HepG2 (cell line): Measurements from ENCODE around the gene KIAA0930. TPM values are rescaled to one million over a fixed set of nuclear protein-coding genes. Genes with fewer than 3 reads are reported as not detected.

Experiments used
- ATAC-seq: fragments of 200-7000 bp; cut with Tn5 transposase; 3 replicates; pipeline ENCODE4 v1.9.1; 2020; ENCODE audit warnings: mild to moderate bottlenecking, moderate library complexity
- BruUV-seq: library from RNA; stranded (reverse); fragments of 400-500 nt; replicated peaks from 2 replicates; lab custom pipeline; 2021; lab: Mats Ljungman, UMichigan
- CTCF ChIA-PET: fragments of 300-600 bp; formaldehyde crosslinking; extraction: SDS; loops from one replicate; lab custom pipeline; 2021; ENCODE audit warnings: low total read pairs, inconsistent platforms, low intra/inter-chr PET ratio; lab: Yijun Ruan, JAX
- POLR2A ChIA-PET: fragments of 350-600 bp; sonication (Branson Sonifier 250); formaldehyde crosslinking; loops from one replicate; lab custom pipeline; 2020; ENCODE audit warnings: antibody characterized with exemption, inconsistent platforms; lab: Yijun Ruan, JAX
- DNase-seq: peaks from one replicate; pipeline ENCODE4 v3.0.0-alpha.2; 2015; ENCODE audit warnings: low spot score
- FAIRE-seq: peaks from 3 replicates; lab custom pipeline; 2011; peaks lifted over from hg19 to GRCh38; lab: Jason Lieb, UNC
- H2AFZ ChIP-seq: one replicate; pipeline ENCODE4 v1.6.1; 2011; ENCODE audit warnings: low read length, inconsistent platforms
- H3K27ac ChIP-seq: fragments of 300-600 bp; 3 replicates; pipeline ENCODE4 v1.8.0; 2011; ENCODE audit warnings: mixed run types, mild to moderate bottlenecking, mixed read lengths, low read length, inconsistent platforms; ENCODE audit not compliant: insufficient read depth; ENCODE audit errors: extremely low read length
- H3K27me3 ChIP-seq, 2 experiments: fragments of 200-600 bp in 1 of 2; 2 replicates in 1 of 2; 3 replicates in 1 of 2; pipeline versions ENCODE4 v1.6.0 to v1.8.0; 2011; ENCODE audit warnings: low read length in 2 of 2, mild to moderate bottlenecking in 2 of 2, moderate library complexity in 2 of 2, inconsistent platforms in 1 of 2; ENCODE audit not compliant: insufficient read depth in 2 of 2, control insufficient read depth in 1 of 2
- H3K36me3 ChIP-seq, 2 experiments: fragments of 200-600 bp in 1 of 2; replicated peaks in 1 of 2; 2 replicates in 1 of 2; 3 replicates in 1 of 2; pipeline versions ENCODE4 v1.5.1 to v1.8.0; 2011; ENCODE audit warnings: low read length in 2 of 2, inconsistent platforms in 1 of 2; ENCODE audit not compliant: insufficient read depth in 2 of 2, control insufficient read depth in 1 of 2
- H3K4me1 ChIP-seq: 2 replicates; pipeline ENCODE4 v1.5.1; 2012; ENCODE audit warnings: low read length, inconsistent platforms; ENCODE audit not compliant: insufficient read depth
- H3K4me2 ChIP-seq: 2 replicates; pipeline ENCODE4 v1.6.0; 2011; ENCODE audit warnings: low read depth, low read length, inconsistent platforms
- H3K4me3 ChIP-seq, 3 experiments: fragments of 200-600 bp in 1 of 3; sonication (generic), shearing (Covaris generic) in 1 of 3; replicated peaks in 1 of 3; 2 replicates each; pipeline ENCODE4 v1.5.1; 2011 to 2016; ENCODE audit warnings: low read length in 3 of 3, inconsistent platforms in 2 of 3, low read depth in 2 of 3, mild to moderate bottlenecking in 2 of 3, control low read depth in 1 of 3, mixed read lengths in 1 of 3; ENCODE audit not compliant: insufficient read depth in 1 of 3
- H3K79me2 ChIP-seq: one replicate; pipeline ENCODE4 v1.6.1; 2011; ENCODE audit warnings: low read length, inconsistent platforms; ENCODE audit not compliant: insufficient read depth
- H3K9ac ChIP-seq: 2 replicates; pipeline ENCODE4 v1.6.0; 2011; ENCODE audit warnings: mild to moderate bottlenecking, low read depth, low read length, inconsistent platforms; ENCODE audit not compliant: insufficient read depth
- H3K9me3 ChIP-seq: 2 replicates; pipeline ENCODE4 v1.5.1; 2012; ENCODE audit warnings: mild to moderate bottlenecking, low read length
- H4K20me1 ChIP-seq: 2 replicates; pipeline ENCODE4 v1.6.0; 2011; ENCODE audit warnings: inconsistent platforms, mild to moderate bottlenecking, low read length, moderate library complexity; ENCODE audit not compliant: insufficient read depth
- FOSL2 ChIP-seq: sonication (generic); formaldehyde crosslinking; IDR thresholded peaks from 2 replicates; pipeline ENCODE4 v1.4.0; 2020; ENCODE audit warnings: missing genetic modification reagents
- FOXA1 ChIP-seq, 2 experiments: fragments of 450-650 bp in 1 of 2; sonication (generic) in 1 of 2; formaldehyde crosslinking in 1 of 2; IDR thresholded peaks; 2 replicates each; pipeline versions ENCODE4 v1.4.0 to v1.6.1; 2016 to 2020; ENCODE audit warnings: missing genetic modification reagents in 1 of 2
- IRX3 ChIP-seq: sonication (generic); formaldehyde crosslinking; IDR thresholded peaks from 2 replicates; pipeline ENCODE4 v1.8.1; 2023; ENCODE audit warnings: mild to moderate bottlenecking, low read depth, missing genetic modification reagents, borderline replicate concordance
- JARID2 ChIP-seq: sonication (generic); formaldehyde crosslinking; IDR thresholded peaks from 2 replicates; pipeline ENCODE4 v1.8.1; 2023; ENCODE audit warnings: missing genetic modification reagents, inconsistent platforms; ENCODE audit not compliant: insufficient replicate concordance
- KAT2B ChIP-seq: fragments of 150-350 bp; IDR thresholded peaks from 2 replicates; pipeline ENCODE4 v1.6.1; 2014; ENCODE audit warnings: low read depth, low read length, borderline replicate concordance
- MTF1 ChIP-seq: sonication (generic); formaldehyde crosslinking; IDR thresholded peaks from 2 replicates; pipeline ENCODE4 v1.5.0; 2020; ENCODE audit warnings: missing genetic modification reagents
- MXI1 ChIP-seq: IDR thresholded peaks from 3 replicates; pipeline ENCODE4 v1.6.1; 2012; ENCODE audit warnings: low read depth, low read length, inconsistent platforms, borderline replicate concordance
- PCBP2 ChIP-seq: fragments of 200-400 bp; formaldehyde crosslinking; optimal IDR thresholded peaks from 2 replicates; pipeline ENCODE3; 2018; ENCODE audit warnings: low read length, low read depth; ENCODE audit not compliant: poor library complexity, severe bottlenecking
- POLR2A ChIP-seq, 2 experiments: IDR thresholded peaks; 2 replicates each; pipeline ENCODE4 v1.6.1; 2011; ENCODE audit warnings: low read depth in 2 of 2, low read length in 2 of 2, mild to moderate bottlenecking in 1 of 2, moderate library complexity in 1 of 2; ENCODE audit not compliant: insufficient read depth in 1 of 2
- SSRP1 ChIP-seq: IDR thresholded peaks from 2 replicates; pipeline ENCODE4 v1.6.1; 2016; ENCODE audit warnings: control low read depth
- TBP ChIP-seq: sonication (generic); formaldehyde crosslinking; IDR thresholded peaks from 2 replicates; pipeline ENCODE4 v1.5.0; 2020; ENCODE audit warnings: missing genetic modification reagents
- TFAP4 ChIP-seq: sonication (generic); IDR thresholded peaks from 2 replicates; pipeline ENCODE4 v1.6.1; 2016; ENCODE audit warnings: low read depth, borderline replicate concordance
- TFDP1 ChIP-seq: IDR thresholded peaks from 2 replicates; pipeline ENCODE4 v1.6.1; 2016; ENCODE audit warnings: missing compliant biosample characterization, missing genetic modification reagents, borderline replicate concordance
- THAP11 ChIP-seq: IDR thresholded peaks from 2 replicates; pipeline ENCODE4 v1.6.1; 2016; ENCODE audit warnings: missing biosample characterization, missing genetic modification reagents
- ZBTB33 ChIP-seq: sonication (generic); formaldehyde crosslinking; IDR thresholded peaks from 2 replicates; pipeline ENCODE4 v1.4.0; 2020; ENCODE audit warnings: missing genetic modification reagents
- ZBTB38 ChIP-seq: sonication (generic); formaldehyde crosslinking; IDR thresholded peaks from 2 replicates; pipeline ENCODE4 v1.5.1; 2020; ENCODE audit warnings: mild to moderate bottlenecking, missing genetic modification reagents
- ZFP36L1 ChIP-seq: sonication (generic); formaldehyde crosslinking; IDR thresholded peaks from 2 replicates; pipeline ENCODE4 v1.8.0; 2022; ENCODE audit warnings: mild to moderate bottlenecking, missing genetic modification reagents, moderate library complexity
- ZNF10 ChIP-seq: sonication (generic); formaldehyde crosslinking; IDR thresholded peaks from 2 replicates; pipeline ENCODE4 v1.4.0; 2020; ENCODE audit warnings: mild to moderate bottlenecking, low read depth, missing genetic modification reagents, borderline replicate concordance
- ZNF512 ChIP-seq: sonication (generic); formaldehyde crosslinking; IDR thresholded peaks from 2 replicates; pipeline ENCODE4 v1.4.0; 2020; ENCODE audit warnings: mild to moderate bottlenecking, missing genetic modification reagents
- WGBS: methylation state at CpG from one replicate; pipeline ENCODE4 v1.1.6; 2017; ENCODE audit warnings: low lambda C conversion rate; 5-methylcytosine and 5-hydroxymethylcytosine counted together
- in situ Hi-C: cut with HindIII; loops from 2 replicates; pipeline ENCODE4 v1.10.0; 2017; ENCODE audit warnings: low pct_unique_long_range_greater_than_20kb; ENCODE audit not compliant: extremely low pct_ligation_motif_present
- intact Hi-C: fragments of 100-400 bp; cut with micrococcal nuclease; formaldehyde crosslinking; loops from one replicate; pipeline ENCODE4 v1.10.0; 2022; ENCODE audit not compliant: unreplicated experiment
- polyA plus RNA-seq, 8 experiments: library from polyadenylated mRNA; depleted of rRNA in 3 of 8; stranded (reverse) in 7 of 8; unstranded in 1 of 8; fragments of >200 nt; fragmentation: Illumina TruSeq in 4 of 8; extraction: Trizol in 4 of 8; gene quantifications; 2 replicates each; pipeline versions ENCODE4 v1.2.1 to v1.2.3, GENCODE V29; 2011 to 2016; ENCODE audit warnings: low read depth in 4 of 8, missing spikeins in 1 of 8, mixed read lengths in 1 of 8; ENCODE audit not compliant: insufficient read depth in 1 of 8
- total RNA-seq, 5 experiments: library from RNA; depleted of rRNA; stranded (reverse); fragments of >200 nt; fragmentation: Illumina TruSeq; extraction: Trizol; gene quantifications; 2 replicates each; pipeline ENCODE4 v1.2.3, GENCODE V29; 2016; ENCODE audit warnings: low read depth in 1 of 5

The KIAA0930 gene
- total and polyA plus RNA-seq, 2 of the 13 experiments (the other 11 are each of a cell fraction or from before 2014, with no cell fraction given): 27.0 to 38.2 TPM

GRCh38 chr22:45207981-45208664, 32.6 kb downstream of the KIAA0930 start:
- Histone ChIP-seq H3K4me2 (no peak overlapping the region), H3K4me1 (no peaks in the 10 kb centered on the region), H3K4me3 (no peak overlapping the region), H4K20me1 (peaks cover 10% of the 10 kb centered on the region; the same call in 1 of the 2 replicates), H3K79me2 (no peaks in the 10 kb centered on the region), H2AFZ (no peak overlapping the region), H3K9me3 (no peaks in the 10 kb centered on the region), H3K27me3 (no peaks in the 10 kb centered on the region), H3K9ac (no peak overlapping the region), H3K27ac (no peak overlapping the region), H3K36me3 (peaks cover 9 to 14% of the 10 kb centered on the region in 2 experiments; a peak in 3 of 5 replicates)
- ChIA-PET POLR2A (interaction anchor here (1.2 kb wide), 1 partner anchor 45 kb away, joined by 3 read pairs; the partner anchor contains the start of gene NUP50), CTCF (no interaction called here)
- intact Hi-C loops (no loop called here), in situ Hi-C loops (no loop called here)
- no peak for ATAC-seq
- no peak for DNase-seq
- no peak for FAIRE-seq
- BruUV-seq: no TSS peak
- WGBS: 96% methylated on average over 16 of the region's 24 CpGs
- TF ChIP-seq FOSL2 (peak; percentile 48; the same call in 1 of the 2 replicates), ZNF512 (CRISPR knock-in tag) (no peak), ZBTB33 (CRISPR knock-in tag) (peak; percentile 59; the same call in 1 of the 2 replicates), FOXA1 (IDR thresholded peaks at IDR 0.05) (no peak), FOXA1 (CRISPR knock-in tag; IDR thresholded peaks at IDR 0.05) (0 out of 2 replicates have a peak, but pooled peaks have one; percentile 18), POLR2A (IDR thresholded peaks at IDR 0.05; ENCODE audit: insufficient read depth in 1 of 2, low read depth in 2 of 2, low read length in 2 of 2) (no peak), MTF1 (CRISPR knock-in tag) (no peak), JARID2 (no peak), ZBTB38 (CRISPR knock-in tag) (0 out of 2 replicates have a peak, but pooled peaks have one; percentile 9), MXI1 (no peak), KAT2B (no peak), TFAP4 (0 out of 2 replicates have a peak, but pooled peaks have one; percentile 17), TFDP1 (no peak), IRX3 (no peak), SSRP1 (CRISPR knock-in tag) (no peak), ZFP36L1 (CRISPR knock-in tag) (no peak), THAP11 (no peak), ZNF10 (no peak), PCBP2 (no peak), TBP (CRISPR knock-in tag) (no peak)
